ENCODE measurements around the gene WDPCP. TPM values are rescaled to one million over a fixed set of nuclear protein-coding genes. Genes with fewer than 3 reads are reported as not detected.

Gene WDPCP
- 16.3 and 18.3 TPM in 2 replicates for total RNA-seq

- Histone ChIP-seq H3K4me2 (ENCODE audit: insufficient read depth, low read length) (peak within 1 kb of the TSS; percentile 95), H3K27me3 (ENCODE audit: insufficient read depth, low read length) (no peaks in the 10 kb centered on the region), H3K9me3 (ENCODE audit: low read depth, low read length) (no peaks in the 10 kb centered on the region), H2AFZ (ENCODE audit: low read length) (peak within 1 kb of the TSS; percentile 98), H3K36me3 (ENCODE audit: insufficient read depth, low read length) (peaks cover 7% of the 10 kb centered on the region), H4K20me1 (ENCODE audit: insufficient read depth, low read length) (no peaks in the 10 kb centered on the region), H3K79me2 (ENCODE audit: insufficient read depth, low read length) (peaks cover 83% of the 10 kb centered on the region), H3K4me3 (ENCODE audit: insufficient read depth, low read length) (peak within 1 kb of the TSS; percentile 98), H3K27ac (ENCODE audit: low read depth, low read length) (peak within 1 kb of the TSS; percentile 94), H3K4me1 (ENCODE audit: insufficient read depth, low read length) (peaks cover 20% of the 10 kb centered on the region)
- DNase-seq (ENCODE audit: insufficient read length, low spot score, missing footprints) = peak; percentile 87
- TF ChIP-seq CTCF (IDR thresholded peaks at IDR 0.05; ENCODE audit: extremely low read depth, low read depth, low read length) = no peak
Measured at GRCh38 chr2:63588385-63589147, at the start of gene WDPCP, which contains the start of gene MDH1. WDPCP (minus strand) TSS chr2:63588477; CDS start chr2:63588271, 206 bp downstream. MDH1 (plus strand) TSS chr2:63588963; CDS start chr2:63589044, 81 bp downstream.

- Histone ChIP-seq H3K36me3 (ENCODE audit: insufficient read depth, low read length) (no peaks in the 10 kb centered on the region), H3K27me3 (ENCODE audit: insufficient read depth, low read length) (no peaks in the 10 kb centered on the region), H3K79me2 (ENCODE audit: insufficient read depth, low read length) (no peaks in the 10 kb centered on the region), H2AFZ (ENCODE audit: low read length) (no peak overlapping the region), H3K27ac (ENCODE audit: low read depth, low read length) (no peak overlapping the region), H3K4me3 (ENCODE audit: insufficient read depth, low read length) (no peak overlapping the region), H3K9me3 (ENCODE audit: low read depth, low read length) (peaks cover 2% of the 10 kb centered on the region), H3K4me1 (ENCODE audit: insufficient read depth, low read length) (no peaks in the 10 kb centered on the region), H3K4me2 (ENCODE audit: insufficient read depth, low read length) (no peak overlapping the region), H4K20me1 (ENCODE audit: insufficient read depth, low read length) (no peaks in the 10 kb centered on the region)
- no peak for TF ChIP-seq CTCF (IDR thresholded peaks at IDR 0.05; ENCODE audit: extremely low read depth, low read depth, low read length)
- no peak for DNase-seq (ENCODE audit: insufficient read length, low spot score, missing footprints)
Measured at GRCh38 chr2:63632382-63632781, 44.1 kb upstream of the WDPCP start.

- H3K79me2 ChIP-seq (ENCODE audit: insufficient read depth, low read length) = no peaks in the 10 kb centered on the region
- no peaks in the 10 kb centered on the region for H3K36me3 ChIP-seq (ENCODE audit: insufficient read depth, low read length)
- H3K9me3 ChIP-seq (ENCODE audit: low read depth, low read length) = peaks cover 2% of the 10 kb centered on the region
- H3K27me3 ChIP-seq (ENCODE audit: insufficient read depth, low read length) = no peaks in the 10 kb centered on the region
- no peak overlapping the region for H3K27ac ChIP-seq (ENCODE audit: low read depth, low read length)
- DNase-seq (ENCODE audit: insufficient read length, low spot score, missing footprints) = no peak
- H3K4me3 ChIP-seq (ENCODE audit: insufficient read depth, low read length) = no peak overlapping the region
- H4K20me1 ChIP-seq (ENCODE audit: insufficient read depth, low read length) = no peaks in the 10 kb centered on the region
- H3K4me2 ChIP-seq (ENCODE audit: insufficient read depth, low read length) = no peak overlapping the region
- H3K4me1 ChIP-seq (ENCODE audit: insufficient read depth, low read length) = no peaks in the 10 kb centered on the region
- no peak for TF ChIP-seq CTCF (IDR thresholded peaks at IDR 0.05; ENCODE audit: extremely low read depth, low read depth, low read length)
- no peak overlapping the region for H2AFZ ChIP-seq (ENCODE audit: low read length)
Measured at GRCh38 chr2:63631501-63631900, 43.2 kb upstream of the WDPCP start.

- Histone ChIP-seq H3K27ac (ENCODE audit: low read depth, low read length) (no peak overlapping the region), H3K27me3 (ENCODE audit: insufficient read depth, low read length) (no peaks in the 10 kb centered on the region)
- no peak for DNase-seq (ENCODE audit: insufficient read length, low spot score, missing footprints)
Measured at GRCh38 chr2:63628403-63628942, 40.2 kb upstream of the WDPCP start.

More at GRCh38 chr2:63628403-63628942, 40.2 kb upstream of the WDPCP start:
- Histone ChIP-seq H3K4me2 (ENCODE audit: insufficient read depth, low read length) (no peak overlapping the region), H3K79me2 (ENCODE audit: insufficient read depth, low read length) (no peaks in the 10 kb centered on the region), H3K4me1 (ENCODE audit: insufficient read depth, low read length) (no peaks in the 10 kb centered on the region), H2AFZ (ENCODE audit: low read length) (no peak overlapping the region), H3K9me3 (ENCODE audit: low read depth, low read length) (no peaks in the 10 kb centered on the region), H3K4me3 (ENCODE audit: insufficient read depth, low read length) (no peak overlapping the region), H3K36me3 (ENCODE audit: insufficient read depth, low read length) (no peaks in the 10 kb centered on the region), H4K20me1 (ENCODE audit: insufficient read depth, low read length) (no peaks in the 10 kb centered on the region)
- no peak for TF ChIP-seq CTCF (IDR thresholded peaks at IDR 0.05; ENCODE audit: extremely low read depth, low read depth, low read length)
